K562 (cell line): ENCODE measurements around the gene CNOT10. TPM values are rescaled to one million over a fixed set of nuclear protein-coding genes. Genes with fewer than 3 reads are reported as not detected.

Source experiments
- BRF2 ChIP-seq: IDR thresholded peaks from 3 replicates; pipeline ENCODE4 v1.6.1; 2011; ENCODE audit warnings: borderline replicate concordance, mild to moderate bottlenecking; ENCODE audit not compliant: insufficient read length, insufficient read depth
- CBX3 ChIP-seq, 2 experiments: IDR thresholded peaks; 1 replicate in 1 of 2; 2 replicates in 1 of 2; pipeline ENCODE4 v1.6.1; 2012; ENCODE audit warnings: inconsistent platforms in 2 of 2, low read length in 2 of 2, borderline replicate concordance in 1 of 2, control low read depth in 1 of 2
- CREB1 ChIP-seq, 2 experiments: sonication (generic) in 1 of 2; formaldehyde crosslinking in 1 of 2; IDR thresholded peaks; 2 replicates each; pipeline versions ENCODE4 v1.6.1 to v1.8.0; 2012 to 2022; ENCODE audit warnings: inconsistent platforms in 1 of 2, mild to moderate bottlenecking in 1 of 2, missing genetic modification reagents in 1 of 2, moderate library complexity in 1 of 2
- CREB5 ChIP-seq: fragments of 250-450 bp; sonication (Bioruptor Pico); IDR thresholded peaks from 2 replicates; pipeline ENCODE4 v1.5.0; 2020; ENCODE audit warnings: mild to moderate bottlenecking
- GABPB2 ChIP-seq: fragments of 250-450 bp; sonication (Bioruptor Pico); conservative IDR thresholded peaks from 2 replicates; pipeline ENCODE4 v1.5.1; 2021; ENCODE audit warnings: mild to moderate bottlenecking
- HMG20A ChIP-seq: fragments of 450-650 bp; formaldehyde crosslinking; conservative IDR thresholded peaks from 2 replicates; pipeline ENCODE4 v1.4.0; 2020; ENCODE audit warnings: mild to moderate bottlenecking, mixed read lengths
- JUNB ChIP-seq: fragments of 450-650 bp; formaldehyde crosslinking; conservative IDR thresholded peaks from 2 replicates; pipeline ENCODE4 v1.4.0; 2020; ENCODE audit warnings: mild to moderate bottlenecking
- KHSRP ChIP-seq: fragments of 450-650 bp; IDR thresholded peaks from 2 replicates; pipeline ENCODE4 v1.6.1; 2017
- LEF1 ChIP-seq: fragments of 450-650 bp; IDR thresholded peaks from 2 replicates; pipeline ENCODE4 v1.6.1; 2016; ENCODE audit warnings: mild to moderate bottlenecking
- MEF2A ChIP-seq: IDR thresholded peaks from 2 replicates; pipeline ENCODE4 v1.6.1; 2011; ENCODE audit warnings: low read depth, mild to moderate bottlenecking, low read length, moderate library complexity; ENCODE audit not compliant: control insufficient read depth
- RFX1 ChIP-seq: fragments of 450-650 bp; IDR thresholded peaks from 2 replicates; pipeline ENCODE4 v1.6.1; 2016; ENCODE audit warnings: mild to moderate bottlenecking, moderate library complexity
- RREB1 ChIP-seq: fragments of 250-450 bp; sonication (Bioruptor Pico); IDR thresholded peaks from 2 replicates; pipeline ENCODE4 v1.4.0; 2020
- SP1 ChIP-seq: sonication (generic); formaldehyde crosslinking; IDR thresholded peaks from 2 replicates; pipeline ENCODE4 v1.8.1; 2022; ENCODE audit warnings: mild to moderate bottlenecking, missing genetic modification reagents
- ZNF184 ChIP-seq: sonication (generic); formaldehyde crosslinking; IDR thresholded peaks from 2 replicates; pipeline ENCODE4 v1.5.0; 2020; ENCODE audit warnings: missing genetic modification reagents
- ZNF77 ChIP-seq: fragments of 250-450 bp; sonication (Bioruptor Pico); IDR thresholded peaks from 2 replicates; pipeline ENCODE4 v1.5.0; 2020
- polyA plus RNA-seq, 8 experiments: library from polyadenylated mRNA; depleted of rRNA in 4 of 8; stranded (reverse) in 5 of 8; unstranded in 3 of 8; fragments of >200 nt; fragmentation: Nextera tagmentation in 2 of 8; fragmentation: Illumina TruSeq in 1 of 8; extraction: Ambion mirVana in 2 of 8; extraction: Trizol in 1 of 8; gene quantifications; 2 replicates each; pipeline versions ENCODE4 v1.2.1 to v1.2.3, GENCODE V29; 2011 to 2014; ENCODE audit warnings: inconsistent platforms in 1 of 8, missing spikeins in 1 of 8
- total RNA-seq, 7 experiments: library from RNA; depleted of rRNA in 6 of 7; stranded (reverse); fragments of >200 nt in 6 of 7; fragmentation: Illumina TruSeq in 2 of 7; extraction: Trizol in 2 of 7; gene quantifications; 2 replicates each; pipeline versions ENCODE4 v1.2.1 to v1.2.3, GENCODE V29; 2011 to 2021; ENCODE audit warnings: low replicate concordance in 1 of 7
- TF ChIP-seq, protein P1 (sequence below): fragments of 450-650 bp; IDR thresholded peaks from one replicate; pipeline ENCODE4 v1.6.1; 2018; ENCODE audit warnings: mild to moderate bottlenecking, moderate library complexity; ENCODE audit not compliant: partially characterized antibody
- TF ChIP-seq, protein P2 (sequence below), 2 experiments: fragments of 450-650 bp in 1 of 2; sonication (generic) in 1 of 2; formaldehyde crosslinking in 1 of 2; IDR thresholded peaks in 1 of 2; conservative IDR thresholded peaks in 1 of 2; 2 replicates each; pipeline versions ENCODE4 v1.6.1 to v1.8.1; 2016 to 2023; ENCODE audit warnings: mild to moderate bottlenecking in 2 of 2, moderate library complexity in 2 of 2, inconsistent platforms in 1 of 2, missing genetic modification reagents in 1 of 2

The CNOT10 gene
- total and polyA plus RNA-seq, 9 of the 15 experiments (the other 6 are each of a cell fraction or from before 2014, with no cell fraction given): 35.7 to 114 (median 81.9) TPM

DNA sequence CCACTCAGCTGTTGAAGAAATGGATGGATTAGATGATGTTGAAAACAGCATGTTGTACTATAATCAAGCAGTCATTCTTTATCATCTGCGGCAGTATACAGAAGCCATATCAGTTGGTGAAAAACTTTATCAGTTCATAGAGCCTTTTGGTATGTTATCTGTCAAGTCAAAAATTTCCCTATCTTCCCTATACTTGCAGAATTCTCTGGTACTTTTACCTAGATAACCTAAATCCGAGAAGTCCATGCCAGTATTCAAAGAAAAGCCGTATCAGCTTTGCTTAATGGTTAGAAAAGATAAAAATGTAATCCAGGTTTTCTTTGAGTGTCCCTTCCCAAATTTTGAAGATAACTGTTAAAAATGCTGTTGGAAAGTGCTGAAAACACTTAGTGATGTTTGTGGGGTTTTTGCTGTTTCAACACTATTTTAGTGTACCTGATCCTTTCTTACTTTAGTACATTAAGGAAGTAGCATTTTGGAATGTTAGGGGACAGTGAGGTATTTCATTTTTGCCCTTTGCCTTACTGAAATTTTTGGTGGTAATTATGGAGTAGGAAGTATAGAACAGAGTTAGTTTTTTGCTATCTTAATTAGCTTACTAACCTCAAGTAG is 23.8 kb downstream of the CNOT10 start (continued):
- TF ChIP-seq, protein P1, sequence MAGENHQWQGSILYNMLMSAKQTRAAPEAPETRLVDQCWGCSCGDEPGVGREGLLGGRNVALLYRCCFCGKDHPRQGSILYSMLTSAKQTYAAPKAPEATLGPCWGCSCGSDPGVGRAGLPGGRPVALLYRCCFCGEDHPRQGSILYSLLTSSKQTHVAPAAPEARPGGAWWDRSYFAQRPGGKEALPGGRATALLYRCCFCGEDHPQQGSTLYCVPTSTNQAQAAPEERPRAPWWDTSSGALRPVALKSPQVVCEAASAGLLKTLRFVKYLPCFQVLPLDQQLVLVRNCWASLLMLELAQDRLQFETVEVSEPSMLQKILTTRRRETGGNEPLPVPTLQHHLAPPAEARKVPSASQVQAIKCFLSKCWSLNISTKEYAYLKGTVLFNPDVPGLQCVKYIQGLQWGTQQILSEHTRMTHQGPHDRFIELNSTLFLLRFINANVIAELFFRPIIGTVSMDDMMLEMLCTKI: no peak
- TF ChIP-seq CBX3 (IDR thresholded peaks at IDR 0.05; ENCODE audit: borderline replicate concordance in 1 of 2, low read length in 2 of 2): no peak
- TF ChIP-seq JUNB (CRISPR knock-in tag): no peak
- TF ChIP-seq BRF2: no peak
- TF ChIP-seq LEF1: no peak
- TF ChIP-seq ZNF184: no peak
- TF ChIP-seq KHSRP: peak; percentile 62
- no peak for TF ChIP-seq GABPB2 (CRISPR knock-in tag)
- TF ChIP-seq HMG20A: no peak
- TF ChIP-seq RREB1 (CRISPR knock-in tag): no peak
- TF ChIP-seq CREB5: no peak
- TF ChIP-seq RFX1: no peak
- TF ChIP-seq MEF2A: no peak
- TF ChIP-seq, protein P2, sequence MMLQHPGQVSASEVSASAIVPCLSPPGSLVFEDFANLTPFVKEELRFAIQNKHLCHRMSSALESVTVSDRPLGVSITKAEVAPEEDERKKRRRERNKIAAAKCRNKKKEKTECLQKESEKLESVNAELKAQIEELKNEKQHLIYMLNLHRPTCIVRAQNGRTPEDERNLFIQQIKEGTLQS (IDR thresholded peaks at IDR 0.05): no peak; the same call in 1 of the 2 replicates
- TF ChIP-seq, protein P2 (CRISPR knock-in tag; conservative IDR thresholded peaks at IDR 0.05): no peak
- no peak for TF ChIP-seq SP1 (CRISPR knock-in tag)
- no peak for TF ChIP-seq CREB1 (IDR thresholded peaks at IDR 0.05)
- no peak for TF ChIP-seq CREB1 (CRISPR knock-in tag; IDR thresholded peaks at IDR 0.05)
- no peak for TF ChIP-seq ZNF77 (CRISPR knock-in tag)
